Fibroblast of villous mesenchyme (primary cell): ENCODE results near the gene CD200. TPM values are rescaled to one million over a fixed set of nuclear protein-coding genes. Genes with fewer than 3 reads are reported as not detected.
"Not testable (repeated sequence)": the region's sequence is repeated elsewhere in the genome, so short reads cannot be mapped to it uniquely, and the experiment has no call there.

Experiments used
- DNase-seq: peaks from one replicate; pipeline ENCODE4 v3.0.0-alpha.2; 2010; ENCODE audit warnings: low read depth
- H3K4me3 ChIP-seq: 2 replicates; pipeline ENCODE4 v1.5.1; 2011; ENCODE audit warnings: low read depth, mild to moderate bottlenecking, low read length
- total RNA-seq: library from RNA; depleted of rRNA; stranded (reverse); fragments of >200 nt; gene quantifications from 2 replicates; pipeline ENCODE4 v1.2.3, GENCODE V29; 2012
- TF ChIP-seq, protein P1 (sequence below): IDR thresholded peaks from 2 replicates; pipeline ENCODE4 v1.5.1; 2012; ENCODE audit warnings: low read depth, mild to moderate bottlenecking, low read length; ENCODE audit not compliant: insufficient read depth

Gene CD200
- total RNA-seq, 1 donor: 1.3 TPM

- TF ChIP-seq, protein P1, sequence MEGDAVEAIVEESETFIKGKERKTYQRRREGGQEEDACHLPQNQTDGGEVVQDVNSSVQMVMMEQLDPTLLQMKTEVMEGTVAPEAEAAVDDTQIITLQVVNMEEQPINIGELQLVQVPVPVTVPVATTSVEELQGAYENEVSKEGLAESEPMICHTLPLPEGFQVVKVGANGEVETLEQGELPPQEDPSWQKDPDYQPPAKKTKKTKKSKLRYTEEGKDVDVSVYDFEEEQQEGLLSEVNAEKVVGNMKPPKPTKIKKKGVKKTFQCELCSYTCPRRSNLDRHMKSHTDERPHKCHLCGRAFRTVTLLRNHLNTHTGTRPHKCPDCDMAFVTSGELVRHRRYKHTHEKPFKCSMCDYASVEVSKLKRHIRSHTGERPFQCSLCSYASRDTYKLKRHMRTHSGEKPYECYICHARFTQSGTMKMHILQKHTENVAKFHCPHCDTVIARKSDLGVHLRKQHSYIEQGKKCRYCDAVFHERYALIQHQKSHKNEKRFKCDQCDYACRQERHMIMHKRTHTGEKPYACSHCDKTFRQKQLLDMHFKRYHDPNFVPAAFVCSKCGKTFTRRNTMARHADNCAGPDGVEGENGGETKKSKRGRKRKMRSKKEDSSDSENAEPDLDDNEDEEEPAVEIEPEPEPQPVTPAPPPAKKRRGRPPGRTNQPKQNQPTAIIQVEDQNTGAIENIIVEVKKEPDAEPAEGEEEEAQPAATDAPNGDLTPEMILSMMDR: no peak
- no peak overlapping the region for H3K4me3 ChIP-seq
- DNase-seq: no peak
Measured at GRCh38 chr3:112399064-112399463, 66.1 kb downstream of the CD200 start.

DNA sequence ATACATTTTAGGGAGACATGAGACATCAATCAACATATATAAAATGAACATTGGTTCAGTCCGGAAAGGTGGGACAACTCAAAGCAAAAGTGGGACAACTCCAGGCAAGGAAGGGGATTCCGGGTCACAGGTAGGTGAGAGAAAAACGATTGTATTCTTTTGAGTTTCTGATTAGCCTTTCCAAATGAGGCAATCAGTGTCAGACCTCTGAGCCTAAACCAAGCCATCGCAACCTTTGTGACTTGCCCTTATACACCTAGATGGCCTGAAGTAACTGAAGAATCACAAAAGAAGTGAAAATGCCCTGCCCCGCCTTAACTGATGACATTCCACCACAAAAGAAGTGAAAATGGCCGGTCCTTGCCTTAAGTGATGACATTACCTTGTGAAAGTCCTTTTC lies 66.6 kb downstream of the CD200 start:
- H3K4me3 ChIP-seq, DNase-seq: not testable (repeated sequence)

DNA sequence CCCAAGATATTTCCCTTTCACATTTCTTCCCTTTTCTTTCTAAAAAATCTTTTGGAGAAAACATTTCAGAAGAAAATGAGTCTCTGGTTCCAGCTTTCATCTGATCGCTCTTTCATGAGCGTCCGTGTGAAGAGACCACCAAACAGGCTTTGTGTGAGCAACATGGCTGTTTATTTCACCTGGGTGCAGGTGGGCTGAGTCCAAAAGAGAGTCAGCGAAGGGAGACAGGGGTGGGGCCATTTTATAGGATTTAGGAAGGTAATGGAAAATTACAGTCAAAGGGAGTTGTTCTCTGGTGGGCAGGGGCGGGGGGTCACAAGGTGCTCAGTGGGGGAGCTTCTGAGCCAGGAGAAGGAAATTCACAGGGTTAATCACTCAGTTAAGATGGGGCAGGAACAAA lies 67.4 kb downstream of the CD200 start:
- H3K4me3 ChIP-seq, DNase-seq: not testable (repeated sequence)

- no peak for DNase-seq
- no peak overlapping the region for H3K4me3 ChIP-seq
- TF ChIP-seq, protein P1: no peak
Measured at GRCh38 chr3:112401617-112402016, 68.7 kb downstream of the CD200 start.

DNA sequence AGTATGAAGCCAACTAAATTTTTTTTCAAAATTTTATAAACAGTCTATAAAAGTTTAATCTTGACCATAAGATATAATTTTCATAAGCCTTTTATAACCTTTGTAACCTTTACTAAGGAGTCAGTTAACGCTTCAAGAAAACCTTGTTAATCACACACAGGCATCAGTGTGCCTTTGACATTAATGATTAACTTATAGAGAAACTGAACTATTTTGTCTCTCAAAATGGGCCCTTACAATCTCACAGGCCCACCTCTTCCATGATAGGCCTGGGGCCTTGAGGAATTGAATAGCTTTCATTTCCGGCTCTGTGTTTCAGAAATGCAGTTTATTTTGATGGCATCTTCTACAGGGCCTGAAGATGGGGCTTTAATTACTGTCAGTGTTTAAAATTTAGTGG lies 70.1 kb downstream of the CD200 start:
- DNase-seq: no peak
- TF ChIP-seq, protein P1: no peak
- no peak overlapping the region for H3K4me3 ChIP-seq

DNA sequence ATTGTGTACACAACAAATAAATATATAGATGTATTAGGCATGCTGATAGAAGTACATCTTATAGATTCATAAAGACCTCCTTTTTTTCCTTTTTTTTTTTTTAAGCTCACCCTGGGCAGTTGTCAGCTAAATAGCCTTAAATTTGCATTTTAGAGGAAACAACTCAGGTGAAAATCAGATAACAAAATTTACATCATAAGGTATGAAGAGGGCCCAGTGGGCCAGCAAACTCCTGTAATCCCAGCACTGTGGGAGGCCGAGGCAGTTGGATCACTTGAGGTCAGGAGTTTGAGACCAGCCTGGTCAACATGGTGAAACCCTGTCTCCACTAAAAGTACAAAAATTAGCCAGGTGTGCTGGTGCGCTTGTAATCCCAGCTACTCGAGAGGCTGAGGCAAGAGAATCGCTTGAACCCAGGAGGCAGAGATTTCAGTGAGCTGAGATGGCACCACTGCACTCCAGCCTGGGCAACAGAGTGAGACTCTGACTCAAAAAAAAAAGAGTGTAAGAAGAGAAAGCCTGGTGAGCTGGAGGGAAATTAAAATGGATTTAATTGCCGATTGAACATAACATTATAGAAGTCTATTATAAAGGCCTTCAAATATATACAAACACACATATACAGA lies 72.1 kb downstream of the CD200 start:
- H3K4me3 ChIP-seq, DNase-seq: not testable (repeated sequence)

GRCh38 chr3:112405845-112406244 lies 72.9 kb downstream of the CD200 start:
- TF ChIP-seq, protein P1: no peak
- no peak overlapping the region for H3K4me3 ChIP-seq
- no peak for DNase-seq

- no peak overlapping the region for H3K4me3 ChIP-seq
- TF ChIP-seq, protein P1: no peak
- no peak for DNase-seq
Measured at GRCh38 chr3:112407214-112407887, 74.4 kb downstream of the CD200 start.
